ENCODE results near the gene CFAP53. TPM values are rescaled to one million over a fixed set of nuclear protein-coding genes. Genes with fewer than 3 reads are reported as not detected.
"Not testable (repeated sequence)": the region's sequence is repeated elsewhere in the genome, so short reads cannot be mapped to it uniquely, and the experiment has no call there.

The CFAP53 gene
- polyA plus RNA-seq, 3 donors: 0.04 to 0.64 TPM; not detected in 1

- H3K27ac ChIP-seq (ENCODE audit: low read depth, low read length): no peak overlapping the region
- WGBS, 3 donors: 53 to 91% (median 65%) methylated on average over 4 of the region's 4 CpGs
Measured at GRCh38 chr18:50289108-50289443, 22.8 kb upstream of the CFAP53 start.

- not testable (repeated sequence) for H3K27ac ChIP-seq (ENCODE audit: low read depth, low read length)
- 74 to 80% (median 77%) methylated on average over 21 of the region's 21 CpGs for WGBS, 3 donors
Measured at GRCh38 chr18:50288348-50289107, 22.2 kb upstream of the CFAP53 start.

GRCh38 chr18:50287441-50288347, 21.4 kb upstream of the CFAP53 start, which contains the start of gene CXXC1:
Gene CXXC1, minus strand, starts transcription at chr18:50287692. Its CDS starts 103 bp downstream, at chr18:50287589.
- H3K27ac ChIP-seq (ENCODE audit: low read depth, low read length): no peak within 1 kb of the TSS
- 0% methylated on average over 76 of the region's 76 CpGs for WGBS, 3 donors

GRCh38 chr18:50287028-50287440, 20.7 kb upstream of the CFAP53 start:
- no peak overlapping the region for H3K27ac ChIP-seq (ENCODE audit: low read depth, low read length)
- 0 to 1% (median 1%) methylated on average over 27 of the region's 27 CpGs for WGBS, 3 donors

- H3K27ac ChIP-seq (ENCODE audit: low read depth, low read length): no peak overlapping the region
- 19 to 32% (median 24%) methylated on average over 23 of the region's 23 CpGs for WGBS, 3 donors
Measured at GRCh38 chr18:50286391-50287027, 20.2 kb upstream of the CFAP53 start.

- H3K27ac ChIP-seq (ENCODE audit: low read depth, low read length): no peak overlapping the region
- 96 to 97% (median 97%) methylated on average over 24 of the region's 24 CpGs for WGBS, 3 donors
Measured at GRCh38 chr18:50285631-50286321, 19.5 kb upstream of the CFAP53 start.

- 92 to 94% (median 93%) methylated on average over 13 of the region's 13 CpGs for WGBS, 3 donors
- no peak overlapping the region for H3K27ac ChIP-seq (ENCODE audit: low read depth, low read length)
Measured at GRCh38 chr18:50285071-50285470, 18.8 kb upstream of the CFAP53 start.

- H3K27ac ChIP-seq (ENCODE audit: low read depth, low read length): no peak overlapping the region
- 89 to 95% (median 94%) methylated on average over 15 of the region's 15 CpGs for WGBS, 3 donors
Measured at GRCh38 chr18:50284255-50284885, 18.1 kb upstream of the CFAP53 start.

- 88 to 92% (median 91%) methylated on average over 29 of the region's 29 CpGs for WGBS, 3 donors
- no peak overlapping the region for H3K27ac ChIP-seq (ENCODE audit: low read depth, low read length)
Measured at GRCh38 chr18:50283469-50284209, 17.3 kb upstream of the CFAP53 start.

- H3K27ac ChIP-seq (ENCODE audit: low read depth, low read length): no peak overlapping the region
- 90 to 94% (median 94%) methylated on average over 42 of the region's 42 CpGs for WGBS, 3 donors
Measured at GRCh38 chr18:50282521-50283335, 16.4 kb upstream of the CFAP53 start.

- no peak overlapping the region for H3K27ac ChIP-seq (ENCODE audit: low read depth, low read length)
- WGBS, 3 donors: 31 to 47% (median 36%) methylated on average over 27 to 35 of the region's 35 CpGs
Measured at GRCh38 chr18:50281972-50282520, 15.8 kb upstream of the CFAP53 start.

GRCh38 chr18:50281295-50281971, 15.1 kb upstream of the CFAP53 start, which contains the start of gene MBD1:
Gene MBD1, minus strand, starts transcription at chr18:50281523. Its CDS starts 1,531 bp downstream, at chr18:50279992.
- H3K27ac ChIP-seq (ENCODE audit: low read depth, low read length): no peak within 1 kb of the TSS
- WGBS, 3 donors: 0 to 1% (median 0%) methylated on average over 56 to 63 of the region's 63 CpGs

- 1 to 2% (median 2%) methylated on average over 16 of the region's 16 CpGs for WGBS, 3 donors
- no peak overlapping the region for H3K27ac ChIP-seq (ENCODE audit: low read depth, low read length)
Measured at GRCh38 chr18:50280707-50281294, 14.5 kb upstream of the CFAP53 start.

- no peak overlapping the region for H3K27ac ChIP-seq (ENCODE audit: low read depth, low read length)
- WGBS, 3 donors: 88 to 92% (median 88%) methylated on average over 7 of the region's 7 CpGs
Measured at GRCh38 chr18:50279752-50280151, 13.5 kb upstream of the CFAP53 start.

GRCh38 chr18:50277942-50278341, 11.6 kb upstream of the CFAP53 start:
- WGBS, 3 donors: 80 to 90% (median 86%) methylated on average over 6 of the region's 6 CpGs
- H3K27ac ChIP-seq (ENCODE audit: low read depth, low read length): no peak overlapping the region

Data from adipose tissue (tissue), 3 donors.